GM12878 (cell line): ENCODE measurements around the gene ZDHHC19. TPM values are rescaled to one million over a fixed set of nuclear protein-coding genes. Genes with fewer than 3 reads are reported as not detected.
A peak's percentile ranks its signal among the peaks of the same experiment; 100 is the strongest.

Experiments used
- BCLAF1 ChIP-seq: fragments of 450-650 bp; IDR thresholded peaks from 2 replicates; pipeline ENCODE4 v1.6.1; 2017; ENCODE audit warnings: antibody characterized with exemption, mild to moderate bottlenecking, moderate library complexity
- CBFB ChIP-seq: IDR thresholded peaks from 2 replicates; pipeline ENCODE4 v1.6.1; 2016; ENCODE audit warnings: antibody characterized with exemption, low read depth
- CHD1 ChIP-seq: IDR thresholded peaks from 2 replicates; pipeline ENCODE4 v1.6.1; 2012; ENCODE audit warnings: low read depth, low read length, improper control_type of control experiment
- CHD4 ChIP-seq: fragments of 200-600 bp; sonication (generic); IDR thresholded peaks from 2 replicates; pipeline ENCODE4 v1.6.1; 2016; ENCODE audit warnings: mild to moderate bottlenecking
- JUND ChIP-seq: IDR thresholded peaks from 2 replicates; pipeline ENCODE4 v1.6.1; 2012; ENCODE audit warnings: low read depth, mild to moderate bottlenecking, low read length, improper control_type of control experiment, moderate library complexity
- MXI1 ChIP-seq: fragments of 150-350 bp; IDR thresholded peaks from 2 replicates; pipeline ENCODE4 v1.6.1; 2011; ENCODE audit warnings: low read depth, mild to moderate bottlenecking, inconsistent platforms, low read length, improper control_type of control experiment
- PML ChIP-seq: IDR thresholded peaks from 2 replicates; pipeline ENCODE4 v1.6.1; 2012; ENCODE audit warnings: low read length, inconsistent platforms
- POLR2A ChIP-seq: IDR thresholded peaks from 2 replicates; pipeline ENCODE4 v1.6.1; 2011; ENCODE audit warnings: low read depth, mild to moderate bottlenecking, low read length
- POLR2AphosphoS2 ChIP-seq: IDR thresholded peaks from 2 replicates; pipeline ENCODE4 v1.6.1; 2011; ENCODE audit warnings: low read depth, mild to moderate bottlenecking, low read length, improper control_type of control experiment, moderate library complexity
- POLR2AphosphoS5 ChIP-seq: IDR thresholded peaks from 2 replicates; pipeline ENCODE4 v1.6.1; 2011; ENCODE audit warnings: mild to moderate bottlenecking, low read length, inconsistent platforms
- PRDM15 ChIP-seq: fragments of 450-650 bp; formaldehyde crosslinking; IDR thresholded peaks from 2 replicates; pipeline ENCODE4 v1.4.0; 2020; ENCODE audit warnings: mild to moderate bottlenecking, moderate library complexity
- REST ChIP-seq: IDR thresholded peaks from 2 replicates; pipeline ENCODE4 v1.6.1; 2012; ENCODE audit warnings: mild to moderate bottlenecking, low read depth, low read length
- SKIL ChIP-seq: fragments of 450-650 bp; IDR thresholded peaks from 2 replicates; pipeline ENCODE4 v1.6.1; 2017; ENCODE audit warnings: mild to moderate bottlenecking, low read depth, inconsistent platforms; ENCODE audit not compliant: poor library complexity, severe bottlenecking
- SMARCA5 ChIP-seq: fragments of 450-650 bp; IDR thresholded peaks from 2 replicates; pipeline ENCODE4 v1.6.1; 2017; ENCODE audit warnings: mild to moderate bottlenecking
- ZNF207 ChIP-seq: fragments of 450-650 bp; IDR thresholded peaks from 2 replicates; pipeline ENCODE4 v1.6.1; 2014; ENCODE audit warnings: antibody characterized with exemption, mild to moderate bottlenecking, borderline replicate concordance
- polyA plus RNA-seq, 11 experiments: library from polyadenylated mRNA; depleted of rRNA in 4 of 11; unstranded in 6 of 11; stranded (reverse) in 5 of 11; fragments of >200 nt; fragmentation: Nextera tagmentation in 4 of 11; fragmentation: Illumina TruSeq in 1 of 11; extraction: Ambion mirVana in 4 of 11; extraction: Trizol in 1 of 11; gene quantifications; 1 replicate in 1 of 11; 2 replicates in 10 of 11; pipeline versions ENCODE4 v1.2.1 to v1.2.3, GENCODE V29; 2011 to 2016; ENCODE audit warnings: inconsistent platforms in 2 of 11, missing spikeins in 2 of 11, low read depth in 1 of 11
- total RNA-seq, 4 experiments: library from RNA; depleted of rRNA in 3 of 4; stranded (reverse); fragments of >200 nt in 3 of 4; fragmentation: Illumina TruSeq in 1 of 4; extraction: Trizol in 1 of 4; gene quantifications; 2 replicates each; pipeline versions ENCODE4 v1.2.1 to v1.2.3, GENCODE V29; 2013 to 2021

Gene ZDHHC19
- total and polyA plus RNA-seq, 10 of the 15 experiments (the other 5 are each of a cell fraction or from before 2014, with no cell fraction given), result 0.26 TPM; not detected in 9

- TF ChIP-seq SKIL (peak; percentile 48), CHD4 (no peak), MXI1 (no peak), BCLAF1 (no peak), CHD1 (no peak), REST (no peak), SMARCA5 (no peak), PML (peak; percentile 60; the same call in 1 of the 2 replicates), CBFB (peak; percentile 60; the same call in 1 of the 2 replicates), POLR2AphosphoS5 (peak; percentile 82), JUND (no peak), PRDM15 (CRISPR knock-in tag) (no peak), POLR2AphosphoS2 (0 out of 2 replicates have a peak, but pooled peaks have one; percentile 31), ZNF207 (0 out of 2 replicates have a peak, but pooled peaks have one; percentile 32), POLR2A (peak; percentile 74)
These were observed 51.0 kb downstream of the ZDHHC19 start (continued) for GRCh38 chr3:196159952-196160804.
